ENCODE measurements around the gene ANKRD33B.
"Not testable (repeated sequence)": the region's sequence is repeated elsewhere in the genome, so short reads cannot be mapped to it uniquely, and the experiment has no call there.

ANKRD33B gene

DNA sequence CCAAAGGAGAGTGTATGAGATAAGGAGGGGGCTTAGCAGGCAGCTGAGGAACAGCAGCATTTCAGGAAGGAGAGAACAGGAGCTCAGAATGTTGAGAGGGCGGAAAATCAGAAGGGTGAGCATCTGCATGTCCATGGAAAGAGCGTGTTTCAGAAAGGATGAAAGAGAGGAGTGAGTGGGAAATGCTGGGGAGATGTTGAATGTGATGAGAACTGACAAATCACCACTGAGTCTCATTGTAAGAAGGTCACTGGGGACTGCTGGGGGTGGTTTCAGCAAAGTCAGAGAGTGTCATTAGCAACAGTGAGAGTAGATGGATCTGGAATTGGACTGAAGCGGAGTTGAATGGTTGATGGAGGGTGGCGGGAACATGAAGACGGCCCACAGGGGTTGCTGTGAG is 65.8 kb downstream of the ANKRD33B start:
- no peak for TF ChIP-seq TAF1 (IDR thresholded peaks at IDR 0.05; ENCODE audit: borderline replicate concordance, low read depth, low read length)
- peak; percentile 64; the same call in 1 of the 2 replicates for TF ChIP-seq POLR2AphosphoS5 (IDR thresholded peaks at IDR 0.05; ENCODE audit: low read depth, low read length)
- TF ChIP-seq POLR2A (IDR thresholded peaks at IDR 0.05; ENCODE audit: low read depth, low read length), result peak; percentile 53
- no peak for FAIRE-seq
- no peak for DNase-seq (ENCODE audit: insufficient read length)

DNA sequence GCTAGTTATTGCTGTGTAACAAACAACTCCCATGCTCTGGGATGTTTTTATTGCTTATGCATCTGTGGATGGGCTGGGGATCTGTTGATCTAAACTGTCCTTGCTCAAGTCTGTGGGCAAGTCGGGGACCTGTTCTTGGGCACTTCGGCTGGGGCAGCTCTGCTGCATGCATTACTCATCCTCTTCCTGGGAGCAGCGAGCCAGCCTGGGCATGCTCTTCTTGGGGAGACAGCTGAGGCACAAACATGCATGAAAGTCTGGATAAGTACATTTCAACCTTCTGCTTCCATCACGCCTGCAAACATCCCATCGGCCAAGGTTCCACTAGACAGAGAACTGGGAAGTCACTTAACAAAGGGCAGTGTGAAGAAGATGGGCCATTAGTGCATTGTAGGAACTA is 66.3 kb downstream of the ANKRD33B start:
- FAIRE-seq (no peak), DNase-seq (ENCODE audit: insufficient read length) (no peak)
- TF ChIP-seq POLR2A (IDR thresholded peaks at IDR 0.05; ENCODE audit: low read depth, low read length), result no peak
- TF ChIP-seq POLR2AphosphoS5 (IDR thresholded peaks at IDR 0.05; ENCODE audit: low read depth, low read length), result 0 out of 2 replicates have a peak, but pooled peaks have one; percentile 25
- TF ChIP-seq TAF1 (IDR thresholded peaks at IDR 0.05; ENCODE audit: borderline replicate concordance, low read depth, low read length), result no peak

DNA sequence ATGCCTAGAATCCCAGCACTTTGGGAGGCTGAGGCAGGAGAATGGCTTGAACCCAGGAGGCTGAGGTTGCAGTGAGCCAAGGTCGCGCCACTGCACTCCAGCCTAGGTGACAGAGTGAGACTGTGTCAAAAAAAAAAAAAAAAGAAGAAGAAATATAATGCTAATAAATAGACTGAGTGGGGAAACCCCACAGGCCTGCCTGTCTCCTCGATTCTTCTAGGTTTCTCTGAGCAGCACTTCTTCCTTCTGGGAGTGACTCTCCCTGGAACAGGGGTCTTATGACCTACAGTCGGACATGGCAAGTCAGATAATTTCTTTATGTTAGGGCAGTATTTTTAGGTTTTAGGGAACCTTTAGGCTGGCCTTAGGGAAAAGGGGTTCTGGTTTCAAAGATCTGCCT is 66.9 kb downstream of the ANKRD33B start:
- DNase-seq (ENCODE audit: insufficient read length); FAIRE-seq: not testable (repeated sequence)

DNA sequence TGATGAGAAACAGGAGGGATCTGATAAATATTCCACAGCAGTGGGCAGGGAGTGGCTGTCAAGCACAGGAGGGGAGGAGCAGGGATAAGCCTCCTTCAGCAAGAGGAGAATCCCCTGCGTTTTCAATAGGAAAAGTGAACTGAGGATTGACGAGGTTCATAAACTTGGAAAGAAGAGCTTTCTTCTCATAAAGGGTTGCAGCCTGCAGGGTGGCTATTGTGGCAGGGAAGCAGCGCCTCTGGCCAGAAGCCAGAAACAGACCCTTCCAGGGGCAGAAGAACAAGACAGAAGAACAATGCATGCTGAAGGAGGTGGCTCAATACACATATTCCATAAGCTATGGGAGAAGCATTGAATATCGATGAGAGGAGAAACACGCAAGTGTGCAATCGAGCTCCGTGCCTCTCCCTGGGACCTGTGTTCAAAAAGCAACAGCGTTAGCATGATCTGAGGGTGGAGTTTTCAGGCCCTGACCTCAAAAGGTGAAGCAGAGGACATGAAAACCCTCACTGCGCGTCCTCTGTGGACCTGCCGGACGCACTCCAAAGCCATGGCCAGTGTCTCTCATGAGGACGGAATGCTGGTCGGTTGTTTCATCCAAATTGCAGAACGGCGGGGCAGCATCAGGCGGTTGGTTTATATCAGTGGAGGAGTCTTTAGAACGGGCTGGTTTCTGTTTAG is 67.6 kb downstream of the ANKRD33B start:
- FAIRE-seq (no peak), DNase-seq (ENCODE audit: insufficient read length) (no peak)
- TF ChIP-seq POLR2A (IDR thresholded peaks at IDR 0.05; ENCODE audit: low read depth, low read length) (peak; percentile 47; the same call in 1 of the 2 replicates), POLR2AphosphoS5 (IDR thresholded peaks at IDR 0.05; ENCODE audit: low read depth, low read length) (peak; percentile 59; the same call in 1 of the 2 replicates), TAF1 (IDR thresholded peaks at IDR 0.05; ENCODE audit: borderline replicate concordance, low read depth, low read length) (0 out of 2 replicates have a peak, but pooled peaks have one; percentile 44)

DNA sequence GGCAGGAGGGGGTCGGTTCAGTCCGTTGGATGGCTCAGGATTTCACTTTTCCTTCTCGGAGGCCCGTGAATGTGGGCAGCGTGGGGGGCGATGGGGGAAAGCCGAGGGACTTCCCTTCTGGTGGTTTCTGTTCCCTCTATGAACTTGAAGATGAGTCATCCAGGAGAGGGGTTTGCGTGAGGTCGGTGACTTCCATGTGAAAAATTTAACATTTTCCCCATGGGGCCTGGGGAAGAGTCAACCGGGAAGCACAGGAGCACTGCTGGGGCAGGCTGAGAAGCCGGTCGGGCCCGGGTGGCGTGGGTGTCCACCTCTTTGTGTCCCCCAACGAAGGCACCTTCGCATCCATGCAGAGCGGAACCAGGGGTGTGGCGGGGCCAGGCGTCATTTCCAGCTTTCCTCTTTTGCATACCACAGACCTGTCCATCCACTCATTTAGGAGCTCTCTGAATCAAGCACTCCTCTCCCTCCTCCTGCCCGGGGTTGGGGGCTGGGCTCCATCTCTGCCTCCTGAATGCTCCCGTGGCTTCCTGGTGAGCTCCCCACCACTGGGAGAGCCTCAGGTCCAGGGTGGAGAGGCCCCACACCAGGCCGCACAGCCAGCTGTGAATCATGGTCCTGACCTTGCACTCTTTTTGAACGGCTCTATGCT is 68.4 kb downstream of the ANKRD33B start:
- peak; percentile 85 for FAIRE-seq

DNA sequence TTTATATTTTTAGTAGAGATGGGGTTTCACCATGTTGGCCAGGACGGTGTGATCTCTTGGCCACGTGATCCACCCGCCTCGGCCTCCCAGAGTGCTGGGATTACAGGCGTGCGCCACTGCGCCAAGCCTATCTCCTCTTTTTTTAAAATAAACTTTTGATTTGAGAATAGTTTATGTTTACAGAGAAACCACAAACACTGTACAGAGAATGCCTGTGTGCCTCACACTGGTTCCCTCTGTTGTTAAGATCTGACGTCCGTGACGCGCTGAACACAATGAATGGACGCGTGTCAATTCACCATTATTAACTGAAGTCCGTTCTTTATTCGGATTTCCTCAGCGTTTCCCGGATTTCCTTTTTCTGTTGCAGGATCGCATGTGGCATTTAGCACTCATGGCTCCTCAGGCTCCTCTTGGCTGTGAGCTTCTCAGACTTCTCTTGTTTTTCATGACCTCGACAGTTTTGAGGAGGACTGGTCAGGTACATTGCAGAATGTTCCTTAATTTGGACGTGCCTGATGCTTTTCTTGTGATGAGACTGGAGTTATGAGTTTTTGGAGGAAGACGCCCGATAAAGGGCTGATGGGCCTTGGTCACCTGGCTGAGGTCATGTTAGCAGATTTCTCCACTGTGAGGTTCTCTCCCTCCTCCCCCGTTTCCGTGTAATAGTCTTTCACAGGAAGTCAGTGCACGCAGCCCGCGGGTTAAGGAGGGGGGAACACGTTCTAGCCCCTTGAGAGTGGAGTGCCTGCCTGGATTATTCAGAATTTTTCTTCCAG is 69.6 kb downstream of the ANKRD33B start:
- TF ChIP-seq POLR2AphosphoS5 (IDR thresholded peaks at IDR 0.05; ENCODE audit: low read depth, low read length), result peak; percentile 62
- no peak; the same call in 1 of the 2 replicates for TF ChIP-seq POLR2A (IDR thresholded peaks at IDR 0.05; ENCODE audit: low read depth, low read length)
- DNase-seq (ENCODE audit: insufficient read length) (no peak), FAIRE-seq (no peak)

More for the DNA sequence above, 68.4 kb downstream of the ANKRD33B start:
- DNase-seq (ENCODE audit: insufficient read length), result peak; percentile 64
- TF ChIP-seq POLR2A (IDR thresholded peaks at IDR 0.05; ENCODE audit: low read depth, low read length) (peak; percentile 58; the same call in 1 of the 2 replicates), TAF1 (IDR thresholded peaks at IDR 0.05; ENCODE audit: borderline replicate concordance, low read depth, low read length) (no peak; the same call in 1 of the 2 replicates), POLR2AphosphoS5 (IDR thresholded peaks at IDR 0.05; ENCODE audit: low read depth, low read length) (peak; percentile 80; the same call in 1 of the 2 replicates)

DNA sequence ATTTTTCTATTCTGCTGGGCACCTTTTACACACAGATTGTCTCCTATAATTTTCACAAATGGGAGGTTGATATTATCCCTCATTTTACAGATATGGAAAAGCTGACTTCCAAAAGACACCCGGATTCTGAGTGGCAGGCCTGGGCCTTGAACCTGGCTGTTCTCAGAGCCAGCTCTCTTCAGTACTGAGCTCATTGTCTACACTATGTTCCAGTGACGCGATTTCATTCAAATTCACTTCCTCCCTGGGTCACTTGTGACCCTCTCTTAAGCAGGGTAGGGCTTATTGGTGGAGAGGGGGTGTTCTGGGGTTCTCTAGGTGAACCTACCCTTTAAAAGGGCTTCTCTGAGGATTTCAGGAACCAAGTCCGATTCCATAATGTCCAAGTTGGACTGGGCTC is 70.2 kb downstream of the ANKRD33B start:
- TF ChIP-seq POLR2A (IDR thresholded peaks at IDR 0.05; ENCODE audit: low read depth, low read length) (no peak), TAF1 (IDR thresholded peaks at IDR 0.05; ENCODE audit: borderline replicate concordance, low read depth, low read length) (no peak), POLR2AphosphoS5 (IDR thresholded peaks at IDR 0.05; ENCODE audit: low read depth, low read length) (no peak)
- no peak for FAIRE-seq
- no peak for DNase-seq (ENCODE audit: insufficient read length)

DNA sequence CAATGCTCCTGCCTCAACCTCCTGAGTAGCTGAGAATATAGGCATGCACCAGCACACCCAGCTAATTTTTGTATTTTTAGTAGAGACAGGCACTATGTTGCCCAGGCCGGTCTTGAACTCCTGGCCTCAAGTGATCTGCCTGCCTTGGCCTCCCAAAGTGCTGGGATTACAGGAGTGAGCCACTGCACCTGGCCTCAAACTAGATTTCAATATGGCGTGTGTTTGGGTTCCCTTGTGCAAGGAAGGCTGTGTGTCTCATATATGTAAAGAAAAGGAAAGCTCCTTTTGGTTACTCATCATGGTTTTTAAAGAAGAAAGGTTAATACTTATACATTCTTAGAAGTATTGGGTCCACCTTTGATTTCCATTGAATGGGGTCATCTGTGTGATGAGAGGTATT is 70.7 kb downstream of the ANKRD33B start:
- DNase-seq (ENCODE audit: insufficient read length) (no peak), FAIRE-seq (no peak)
- TF ChIP-seq POLR2A (IDR thresholded peaks at IDR 0.05; ENCODE audit: low read depth, low read length) (no peak), TAF1 (IDR thresholded peaks at IDR 0.05; ENCODE audit: borderline replicate concordance, low read depth, low read length) (no peak), POLR2AphosphoS5 (IDR thresholded peaks at IDR 0.05; ENCODE audit: low read depth, low read length) (no peak)

DNA sequence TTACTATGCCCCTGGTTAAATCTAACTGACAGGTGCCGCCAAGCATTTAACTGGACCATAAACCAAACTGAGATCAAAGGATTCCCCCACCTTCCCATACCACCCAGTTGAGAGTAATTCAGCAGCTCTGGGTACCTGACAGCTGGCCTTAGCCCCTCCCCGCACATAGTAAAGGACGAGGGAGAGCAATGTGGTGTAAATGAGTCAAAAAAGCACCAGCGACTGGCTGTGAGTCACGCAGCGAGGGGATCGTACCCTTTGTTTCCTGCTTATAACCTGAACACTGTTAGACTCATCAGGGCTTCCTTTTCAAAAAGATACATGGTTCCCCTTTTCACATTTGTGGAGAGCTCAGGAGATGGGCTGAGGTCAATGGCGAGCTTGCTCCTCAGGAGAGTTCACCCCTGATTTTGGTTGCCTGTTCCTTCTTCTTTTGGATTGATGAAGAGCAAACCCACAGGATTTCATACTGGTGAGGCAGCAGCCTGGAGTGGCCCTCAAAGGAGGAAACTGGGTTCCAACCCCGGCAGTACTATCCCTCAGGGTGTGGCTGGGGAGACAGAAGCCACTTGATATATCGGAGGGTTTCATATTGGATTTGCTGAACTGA is 71.5 kb downstream of the ANKRD33B start:
- TF ChIP-seq POLR2A (IDR thresholded peaks at IDR 0.05; ENCODE audit: low read depth, low read length), result peak; percentile 61; the same call in 1 of the 2 replicates
- no peak; the same call in none of the 2 replicates for TF ChIP-seq POLR2AphosphoS5 (IDR thresholded peaks at IDR 0.05; ENCODE audit: low read depth, low read length)
- FAIRE-seq (peak; percentile 89), DNase-seq (ENCODE audit: insufficient read length) (peak; percentile 67)

DNA sequence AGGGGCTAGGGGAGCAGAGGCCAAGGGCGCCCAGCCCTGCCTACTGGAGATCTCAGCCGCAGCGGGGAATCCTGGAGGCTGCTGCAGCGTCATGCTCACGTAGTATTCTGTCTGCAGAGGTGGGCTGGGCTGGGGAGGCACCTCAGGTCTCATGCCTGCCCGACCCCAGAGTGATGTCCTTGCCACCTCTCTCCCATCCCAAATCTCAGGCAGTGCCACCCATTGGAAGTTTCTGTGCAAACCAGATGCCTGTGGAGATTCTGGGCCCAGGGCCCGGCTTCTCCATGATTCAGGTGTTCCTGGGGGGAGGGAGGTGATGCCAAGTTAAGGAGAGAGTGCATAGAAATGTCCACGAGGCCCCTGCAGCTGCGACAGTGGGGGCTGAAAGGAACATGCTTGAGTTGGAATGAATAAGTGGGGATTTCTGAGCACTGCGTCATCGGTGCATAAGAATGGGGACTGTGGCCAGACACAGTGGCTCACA is 72.0 kb downstream of the ANKRD33B start:
- FAIRE-seq, result no peak
- no peak for DNase-seq (ENCODE audit: insufficient read length)
- TF ChIP-seq POLR2A (IDR thresholded peaks at IDR 0.05; ENCODE audit: low read depth, low read length) (peak; percentile 38; the same call in 1 of the 2 replicates), TAF1 (IDR thresholded peaks at IDR 0.05; ENCODE audit: borderline replicate concordance, low read depth, low read length) (no peak), POLR2AphosphoS5 (IDR thresholded peaks at IDR 0.05; ENCODE audit: low read depth, low read length) (no peak)
